DMS 273 (cell line): ENCODE measurements around the gene LIPI.
"Not testable (repeated sequence)": the region's sequence is repeated elsewhere in the genome, so short reads cannot be mapped to it uniquely, and the experiment has no call there.

Source experiments
- DNase-seq: peaks from one replicate; lab custom pipeline; 2025; ENCODE audit not compliant: unreplicated experiment; lab: John Stamatoyannopoulos, UW

LIPI gene

GRCh38 chr21:14075346-14076142 is 135.2 kb downstream of the LIPI start:
- DNase-seq: no peak

DNA sequence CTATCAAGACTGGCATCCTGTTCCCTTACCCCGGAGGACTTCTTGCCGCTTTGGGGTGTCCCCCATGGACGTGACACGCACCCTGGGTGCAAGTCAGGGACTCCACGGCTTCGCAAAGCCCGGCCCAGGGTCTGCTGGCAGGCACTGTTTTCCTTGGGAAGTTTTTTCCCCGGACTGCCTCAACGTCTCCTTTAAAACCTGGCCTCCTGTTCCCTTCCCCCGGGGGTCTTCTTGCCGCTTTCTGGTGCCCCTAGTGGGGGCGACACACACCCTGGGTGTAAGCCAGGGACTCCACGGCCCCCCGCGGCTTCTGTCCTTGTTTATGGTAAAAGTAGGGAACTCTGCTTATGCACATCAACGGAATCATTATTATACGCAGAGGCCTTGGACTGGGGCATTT is 136.6 kb downstream of the LIPI start:
- no peak for DNase-seq

- DNase-seq: no peak
Measured at GRCh38 chr21:14073615-14074014, 137.1 kb downstream of the LIPI start.

DNA sequence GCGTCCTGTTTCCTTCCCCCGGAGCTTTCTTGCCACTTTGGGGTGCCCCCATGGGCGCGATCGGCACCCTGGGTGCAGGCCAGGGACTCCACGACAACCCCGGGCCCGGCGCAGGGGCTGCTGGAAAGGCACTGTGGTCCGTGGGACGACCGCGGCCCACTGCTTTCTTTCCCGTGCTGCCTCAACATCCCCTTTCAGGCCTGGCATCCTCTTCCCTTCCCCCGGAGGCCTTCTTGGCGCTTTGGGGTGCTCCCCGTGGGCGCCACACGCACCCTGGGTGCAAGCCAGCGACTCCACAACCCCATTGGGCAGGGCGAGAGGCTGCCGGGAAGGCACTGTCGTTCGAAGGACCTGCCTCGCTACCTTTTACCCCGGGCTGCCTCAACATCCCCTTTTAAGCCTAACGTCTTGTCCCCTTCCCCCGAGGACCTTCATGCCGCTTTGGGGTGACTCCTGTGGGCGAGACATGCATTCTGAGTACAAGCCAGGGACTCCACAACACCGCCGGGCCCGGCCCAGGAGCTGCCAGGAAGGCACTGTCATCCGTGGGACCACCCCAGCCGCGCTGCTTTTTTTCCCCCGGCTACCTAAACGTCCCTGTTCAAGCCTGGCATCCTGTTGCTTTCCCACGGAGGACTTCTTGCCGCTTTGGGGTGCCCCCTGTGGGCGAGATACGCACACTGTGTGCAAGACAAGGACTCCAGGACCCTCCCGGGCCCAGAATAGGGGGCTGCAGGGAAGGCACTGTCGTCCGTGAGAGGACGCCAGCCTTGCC is 137.8 kb downstream of the LIPI start:
- DNase-seq: no peak

DNA sequence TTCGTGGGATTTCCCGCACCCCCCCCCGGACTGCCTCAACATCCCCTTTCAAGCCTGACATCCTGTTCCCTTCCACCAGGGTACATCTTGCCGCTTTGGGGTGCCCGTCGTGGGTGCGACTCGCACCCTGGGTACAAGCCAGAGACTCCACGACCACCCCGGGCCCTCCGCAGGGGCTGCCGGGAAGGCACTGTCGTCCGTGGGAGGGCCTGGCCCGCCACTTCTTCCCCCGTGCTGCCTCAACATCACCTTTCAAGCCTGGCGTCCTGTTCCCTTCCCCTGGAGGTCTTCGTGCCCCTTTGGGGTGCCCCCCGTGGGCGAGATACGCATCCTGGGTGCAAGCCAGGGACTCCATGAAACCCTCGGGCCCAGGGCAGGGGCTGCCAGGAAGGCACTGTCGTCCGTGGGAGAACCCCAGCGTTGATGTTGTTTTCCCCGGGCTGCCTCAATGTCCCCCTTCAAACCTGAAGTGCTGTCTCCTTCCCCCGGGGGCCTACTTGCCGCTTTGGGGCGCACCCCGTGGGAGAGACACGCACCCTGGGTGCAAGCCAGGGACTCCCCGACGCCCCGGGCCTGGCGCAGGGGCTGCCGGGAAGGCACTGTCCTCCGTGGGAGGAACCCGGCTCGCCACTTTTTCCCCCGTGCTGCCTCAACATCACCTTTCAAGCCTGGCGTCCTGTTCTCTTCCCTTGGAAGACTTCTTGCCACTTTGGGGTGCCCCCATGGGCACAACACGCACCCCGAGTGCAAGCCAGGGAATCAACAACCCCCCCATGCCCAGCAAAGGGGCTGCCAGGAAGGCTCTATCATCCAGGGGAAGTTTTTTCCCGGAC is 138.6 kb downstream of the LIPI start:
- no peak for DNase-seq

- DNase-seq: no peak
Measured at GRCh38 chr21:14070968-14071367, 139.8 kb downstream of the LIPI start.

DNA sequence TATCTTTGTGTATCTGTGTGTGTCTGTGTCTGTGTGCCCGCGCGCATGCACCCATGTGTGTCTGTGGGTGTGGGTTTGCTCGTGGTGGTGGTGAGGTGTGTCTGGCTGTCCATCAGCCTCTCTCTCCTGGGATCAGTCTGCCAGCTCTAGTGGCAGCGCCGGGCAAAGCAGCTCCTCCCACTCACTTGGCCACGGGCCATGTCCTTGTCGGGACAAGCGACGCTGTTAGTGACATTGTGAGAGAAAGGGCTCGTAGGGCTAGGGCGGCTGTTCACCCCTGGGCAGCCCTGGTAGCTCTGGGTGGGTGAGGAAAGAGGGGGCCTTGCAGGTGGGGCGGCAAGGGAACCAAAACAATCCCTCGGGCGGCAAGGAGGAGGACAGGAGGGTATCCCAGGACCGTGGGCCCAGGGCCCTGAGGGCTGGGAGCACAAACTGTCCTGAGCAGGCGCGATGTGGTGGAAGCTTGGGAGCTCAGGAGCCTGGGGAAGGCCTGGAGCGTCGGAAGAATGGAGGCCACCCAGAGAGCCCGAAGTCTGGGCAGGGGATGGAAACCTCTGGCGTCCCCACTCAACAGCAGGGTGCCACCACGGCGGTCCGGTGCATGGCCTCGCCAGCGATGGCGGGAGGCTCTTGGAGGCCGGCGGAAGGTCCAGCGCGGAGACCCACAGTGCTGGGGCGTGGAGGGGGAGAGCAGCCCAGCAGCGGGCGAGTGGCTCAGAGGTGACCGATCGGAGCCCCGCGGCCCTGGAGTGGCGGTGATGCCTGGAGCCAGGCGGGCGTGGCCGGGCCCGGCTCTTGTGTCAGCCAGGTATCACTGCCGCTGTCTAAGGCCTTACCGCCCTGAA is 140.5 kb downstream of the LIPI start:
- DNase-seq: no peak

GRCh38 chr21:14064296-14064645 is 146.5 kb downstream of the LIPI start:
- no peak for DNase-seq

DNA sequence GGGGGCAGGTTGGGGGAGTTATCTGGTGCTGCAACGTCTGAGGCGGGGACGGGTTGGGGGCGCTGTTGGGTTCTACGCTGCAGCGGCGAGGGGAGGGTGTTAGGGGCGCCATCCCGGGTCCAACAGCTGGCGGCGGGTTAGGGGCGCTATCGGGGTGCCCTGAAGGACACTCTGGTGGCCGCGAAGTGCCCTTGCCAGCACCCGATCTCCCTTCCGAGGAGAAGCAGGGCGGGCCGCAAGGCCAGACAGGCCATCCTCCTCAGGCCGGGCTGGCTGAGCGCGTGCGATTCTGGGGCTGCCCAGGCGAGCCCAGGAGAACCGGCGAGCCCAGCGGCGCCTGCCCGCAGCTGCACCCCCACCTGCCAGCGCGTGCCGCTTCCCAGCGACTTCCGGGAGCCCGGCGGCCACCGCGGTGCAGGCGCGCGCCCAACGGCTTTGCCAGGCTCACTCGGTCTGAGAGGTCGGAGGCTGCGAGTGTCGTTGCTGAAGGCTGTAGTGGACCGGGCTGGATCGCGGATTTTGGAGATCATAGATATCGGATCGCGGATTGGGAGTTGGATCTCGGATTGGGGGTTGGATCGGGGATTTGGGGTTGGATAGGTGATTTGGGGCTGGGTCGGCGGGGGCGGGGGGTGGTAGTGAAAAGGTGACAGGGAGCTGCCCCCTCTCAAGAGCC is 147.0 kb downstream of the LIPI start:
- DNase-seq: not testable (repeated sequence)

DNA sequence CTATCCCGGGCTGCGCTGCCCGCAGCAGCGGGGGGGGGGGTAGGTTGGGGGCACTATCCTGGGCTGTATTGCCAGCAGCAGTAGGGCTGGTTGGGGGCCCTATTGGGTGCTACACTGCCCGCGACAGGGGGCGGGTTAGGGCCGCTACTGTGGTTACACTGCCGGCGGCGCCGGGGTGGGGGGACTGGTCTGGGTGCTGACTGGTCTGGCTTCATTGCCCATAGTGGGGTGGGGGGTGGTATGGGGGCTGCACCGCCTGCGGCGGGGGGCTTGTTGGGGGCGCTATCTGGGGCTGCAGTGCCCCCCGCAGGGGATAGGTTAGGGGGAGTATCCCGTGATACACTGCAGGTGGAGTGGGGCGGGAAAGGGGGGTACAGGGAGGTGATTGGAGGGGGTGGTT is 148.1 kb downstream of the LIPI start:
- not testable (repeated sequence) for DNase-seq

DNA sequence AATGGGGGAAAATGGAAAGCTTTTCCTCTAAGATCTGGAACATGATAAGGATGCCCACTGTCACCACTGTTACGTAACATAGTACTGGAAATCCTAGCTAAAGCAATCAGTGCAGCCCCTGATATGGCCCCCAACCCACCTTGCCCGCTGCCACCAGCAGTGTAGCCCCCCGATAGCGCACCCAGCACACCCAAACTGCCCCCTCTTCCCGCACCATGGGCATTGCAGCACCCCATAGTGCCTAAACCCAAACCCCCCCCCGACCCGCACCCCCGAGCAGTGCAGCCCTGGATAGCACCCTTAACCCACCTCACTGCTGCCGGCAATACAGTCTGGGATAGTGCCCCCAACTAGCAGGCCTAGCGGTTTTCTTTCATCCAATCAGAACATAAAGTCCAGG is 148.9 kb downstream of the LIPI start:
- DNase-seq: not testable (repeated sequence)

DNA sequence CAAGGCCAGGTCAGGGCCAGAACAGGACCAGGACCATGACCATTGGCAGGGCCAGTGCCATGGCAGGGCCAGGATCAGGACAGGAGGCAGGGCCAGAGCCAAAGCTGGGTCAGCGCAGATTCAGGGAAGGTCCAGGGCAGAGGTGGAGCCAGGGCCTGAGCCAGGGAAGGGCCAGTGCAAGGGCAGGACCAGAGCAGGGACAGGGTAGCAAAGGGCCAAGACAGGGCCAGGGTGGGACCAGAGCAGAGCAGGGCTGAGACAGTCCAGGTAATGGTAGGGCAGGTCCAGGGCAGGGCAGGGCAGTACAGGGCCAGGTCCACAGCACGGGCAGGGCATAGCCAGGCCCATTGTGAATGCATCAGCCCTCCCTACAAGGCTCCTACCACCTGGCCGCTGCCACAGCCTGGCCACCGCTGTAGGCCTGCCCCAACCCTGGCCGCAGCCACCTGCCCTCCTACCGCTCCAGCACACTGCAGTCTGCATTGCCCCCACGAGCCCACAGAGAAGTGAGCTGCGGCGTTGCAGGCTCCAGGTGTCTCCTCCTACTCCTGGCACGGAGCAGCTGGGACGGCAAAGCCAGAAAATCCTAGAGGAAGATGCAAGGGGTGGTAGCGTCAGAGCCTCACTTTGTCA is 151.6 kb downstream of the LIPI start:
- DNase-seq: not testable (repeated sequence)
